Thoracic aorta (tissue), 2 donors: ENCODE data around the gene CENPK. TPM values are rescaled to one million over a fixed set of nuclear protein-coding genes. Genes with fewer than 3 reads are reported as not detected.

ENCODE experiments used
- ATAC-seq: fragments of 150-250 bp; one replicate; pipeline ENCODE4 v1.8.0; 2017; ENCODE audit warnings: low read depth; ENCODE audit not compliant: insufficient number of reproducible peaks, low FRiP score
- DNase-seq: peaks from one replicate; pipeline ENCODE4 v3.0.0-alpha.2; 2020; ENCODE audit warnings: low spot score
- H3K27ac ChIP-seq, 2 donors: fragments of 200-600 bp; sonication (generic); 1 replicate in 1 of 2; 2 replicates in 1 of 2; pipeline ENCODE4 v1.5.1; 2016; ENCODE audit warnings: mild to moderate bottlenecking in 2 of 2, moderate library complexity in 2 of 2
- H3K27me3 ChIP-seq: fragments of 200-600 bp; sonication (generic); replicated peaks from 2 replicates; pipeline ENCODE4 v1.6.0; 2016; ENCODE audit warnings: mild to moderate bottlenecking; ENCODE audit not compliant: insufficient read depth
- H3K36me3 ChIP-seq: fragments of 200-600 bp; sonication (generic); one replicate; pipeline ENCODE4 v1.5.1; 2016
- H3K4me1 ChIP-seq, 2 donors: fragments of 200-600 bp; sonication (generic); 1 replicate in 1 of 2; 2 replicates in 1 of 2; pipeline versions ENCODE4 v1.5.1 to v1.6.0; 2016; ENCODE audit warnings: low read depth in 2 of 2, mild to moderate bottlenecking in 1 of 2; ENCODE audit not compliant: control insufficient read depth in 1 of 2
- H3K4me3 ChIP-seq: fragments of 200-600 bp; sonication (generic); 2 replicates; pipeline ENCODE4 v1.5.1; 2016; ENCODE audit warnings: mild to moderate bottlenecking
- H3K9me3 ChIP-seq: fragments of 200-600 bp; sonication (generic); 2 replicates; pipeline ENCODE4 v1.5.1; 2016
- CTCF ChIP-seq: fragments of 200-600 bp; sonication (generic); IDR thresholded peaks from one replicate; pipeline ENCODE4 v1.5.1; 2019; ENCODE audit warnings: antibody characterized with exemption
- total RNA-seq, 2 donors: library from RNA; depleted of rRNA; stranded (reverse); fragments of >200 nt; gene quantifications; one replicate each; pipeline versions ENCODE4 v1.1.0 to v1.2.3, GENCODE V29; 2016

CENPK gene
- total RNA-seq, 2 donors from 2014 or later, result 0.42 to 1.1 TPM

- H3K9me3 ChIP-seq, result no peaks in the 10 kb centered on the region
- no peak for DNase-seq
- no peak overlapping the region for H3K4me3 ChIP-seq
These were observed 18.5 kb downstream of the CENPK start for GRCh38 chr5:65544473-65544872.

GRCh38 chr5:65539827-65540226, 23.1 kb downstream of the CENPK start:
- H3K4me1 ChIP-seq, result no peaks in the 10 kb centered on the region
- H3K4me3 ChIP-seq, result no peak overlapping the region
- no peak for TF ChIP-seq CTCF
- H3K36me3 ChIP-seq, result no peaks in the 10 kb centered on the region
- H3K9me3 ChIP-seq, result no peaks in the 10 kb centered on the region
- ATAC-seq, result no peak
- DNase-seq, result no peak
- no peak overlapping the region for H3K27ac ChIP-seq
- H3K27me3 ChIP-seq, result no peaks in the 10 kb centered on the region

More at GRCh38 chr5:65544473-65544872, 18.5 kb downstream of the CENPK start:
- ATAC-seq, result no peak
- Histone ChIP-seq H3K36me3 (no peaks in the 10 kb centered on the region), H3K27me3 (no peaks in the 10 kb centered on the region), H3K27ac (no peak overlapping the region), H3K4me1 (no peaks in the 10 kb centered on the region)
- TF ChIP-seq CTCF, result no peak

- no peaks in the 10 kb centered on the region for H3K27me3 ChIP-seq
- no peak for ATAC-seq
- TF ChIP-seq CTCF, result no peak
- DNase-seq, result no peak
- H3K36me3 ChIP-seq, result no peaks in the 10 kb centered on the region
- H3K4me3 ChIP-seq, result no peak overlapping the region
- H3K27ac ChIP-seq, result no peak overlapping the region
- H3K9me3 ChIP-seq, result no peaks in the 10 kb centered on the region
- H3K4me1 ChIP-seq, result no peaks in the 10 kb centered on the region
These were observed 27.4 kb downstream of the CENPK start for GRCh38 chr5:65535529-65535987.

- H3K27me3 ChIP-seq, result no peaks in the 10 kb centered on the region
- H3K4me3 ChIP-seq, result no peak overlapping the region
- TF ChIP-seq CTCF, result no peak
- no peaks in the 10 kb centered on the region for H3K4me1 ChIP-seq
- no peak overlapping the region for H3K27ac ChIP-seq
- DNase-seq (no peak), ATAC-seq (no peak)
- no peaks in the 10 kb centered on the region for H3K9me3 ChIP-seq
- H3K36me3 ChIP-seq, result no peaks in the 10 kb centered on the region
These were observed 32.1 kb downstream of the CENPK start for GRCh38 chr5:65530904-65531303.

GRCh38 chr5:65525726-65526125, 37.2 kb downstream of the CENPK start:
- Histone ChIP-seq H3K4me1 (no peaks in the 10 kb centered on the region), H3K4me3 (no peak overlapping the region)

More at GRCh38 chr5:65525726-65526125, 37.2 kb downstream of the CENPK start:
- Histone ChIP-seq H3K27ac (no peak overlapping the region), H3K9me3 (no peaks in the 10 kb centered on the region), H3K27me3 (no peaks in the 10 kb centered on the region), H3K36me3 (no peaks in the 10 kb centered on the region)
- no peak for TF ChIP-seq CTCF
- ATAC-seq, result no peak
- no peak for DNase-seq
